ENCODE measurements around the gene SLC27A1.

DNA sequence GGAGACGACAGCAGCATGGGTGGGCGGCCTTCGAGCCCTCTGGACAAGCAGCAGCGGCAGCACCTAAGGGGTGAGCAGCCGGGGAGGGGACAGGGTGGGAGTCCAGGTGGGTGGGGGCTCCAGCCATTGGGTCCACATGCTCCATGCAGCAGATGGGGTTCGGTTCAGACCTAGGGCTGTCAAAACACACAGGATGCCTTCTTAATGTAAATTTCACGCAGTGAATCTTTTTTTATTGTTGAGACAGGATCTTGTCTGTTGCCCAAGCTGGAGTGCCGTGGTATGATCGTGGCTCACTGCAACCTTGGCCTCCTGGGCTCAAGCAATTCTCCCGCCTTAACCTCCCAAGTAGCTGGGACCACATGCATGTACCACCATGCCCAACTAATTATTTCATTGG, 57.0 kb downstream of the SLC27A1 start:
- TF ChIP-seq, protein P1, sequence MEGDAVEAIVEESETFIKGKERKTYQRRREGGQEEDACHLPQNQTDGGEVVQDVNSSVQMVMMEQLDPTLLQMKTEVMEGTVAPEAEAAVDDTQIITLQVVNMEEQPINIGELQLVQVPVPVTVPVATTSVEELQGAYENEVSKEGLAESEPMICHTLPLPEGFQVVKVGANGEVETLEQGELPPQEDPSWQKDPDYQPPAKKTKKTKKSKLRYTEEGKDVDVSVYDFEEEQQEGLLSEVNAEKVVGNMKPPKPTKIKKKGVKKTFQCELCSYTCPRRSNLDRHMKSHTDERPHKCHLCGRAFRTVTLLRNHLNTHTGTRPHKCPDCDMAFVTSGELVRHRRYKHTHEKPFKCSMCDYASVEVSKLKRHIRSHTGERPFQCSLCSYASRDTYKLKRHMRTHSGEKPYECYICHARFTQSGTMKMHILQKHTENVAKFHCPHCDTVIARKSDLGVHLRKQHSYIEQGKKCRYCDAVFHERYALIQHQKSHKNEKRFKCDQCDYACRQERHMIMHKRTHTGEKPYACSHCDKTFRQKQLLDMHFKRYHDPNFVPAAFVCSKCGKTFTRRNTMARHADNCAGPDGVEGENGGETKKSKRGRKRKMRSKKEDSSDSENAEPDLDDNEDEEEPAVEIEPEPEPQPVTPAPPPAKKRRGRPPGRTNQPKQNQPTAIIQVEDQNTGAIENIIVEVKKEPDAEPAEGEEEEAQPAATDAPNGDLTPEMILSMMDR (IDR thresholded peaks at IDR 0.05; ENCODE audit: extremely low read depth in 1 of 2, insufficient read depth in 1 of 2, low read depth in 1 of 2, low read length in 2 of 2) = no peak
- TF ChIP-seq POLR2AphosphoS5 (IDR thresholded peaks at IDR 0.05; ENCODE audit: insufficient read depth, low read depth, low read length) = no peak
- no peak for TF ChIP-seq POLR2A (IDR thresholded peaks at IDR 0.05; ENCODE audit: low read depth, low read length)
- TF ChIP-seq MYC (IDR thresholded peaks at IDR 0.05; ENCODE audit: low read depth, low read length) = no peak

Data from endothelial cell of umbilical vein (primary cell).